SK-N-SH (cell line): ENCODE results near the gene JAML. TPM values are rescaled to one million over a fixed set of nuclear protein-coding genes. Genes with fewer than 3 reads are reported as not detected.

Experiments
- CTCF ChIA-PET: fragments of 300-600, 350-600 bp; formaldehyde crosslinking; extraction: SDS; loops from one replicate; lab custom pipeline; 2021; lab: Yijun Ruan, JAX
- POLR2A ChIA-PET: fragments of 350-600 bp; sonication (Branson Sonifier 250); formaldehyde crosslinking; extraction: SDS; loops from one replicate; lab custom pipeline; 2020; ENCODE audit warnings: antibody characterized with exemption, inconsistent platforms; lab: Yijun Ruan, JAX
- DNase-seq: peaks from one replicate; pipeline ENCODE4 v3.0.0; 2012
- H2AFZ ChIP-seq: fragments of 200-600 bp; sonication (generic); 2 replicates; pipeline ENCODE4 v1.8.1; 2016; ENCODE audit warnings: antibody characterized with exemption, mild to moderate bottlenecking, low read depth
- H3F3A ChIP-seq: fragments of 200-600 bp; sonication (generic); replicated peaks from 2 replicates; pipeline ENCODE3; 2016; ENCODE audit warnings: antibody characterized with exemption, mild to moderate bottlenecking; ENCODE audit not compliant: insufficient read depth
- H3K27ac ChIP-seq, 2 experiments: fragments of 200-500 bp in 1 of 2; fragments of 200-600 bp in 1 of 2; sonication (Bioruptor generic) in 1 of 2; sonication (generic), shearing (Covaris generic) in 1 of 2; 2 replicates each; pipeline versions ENCODE4 v1.5.1 to v1.6.1; 2014 to 2016; ENCODE audit warnings: low read depth in 2 of 2, inconsistent platforms in 1 of 2, low read length in 1 of 2, mild to moderate bottlenecking in 1 of 2, mixed read lengths in 1 of 2
- H3K27me3 ChIP-seq: fragments of 200-600 bp; sonication (generic), shearing (Covaris generic); 2 replicates; pipeline ENCODE4 v1.6.1; 2016; ENCODE audit warnings: mixed run types; ENCODE audit not compliant: insufficient read depth
- H3K36me3 ChIP-seq, 2 experiments: fragments of 200-500 bp in 1 of 2; fragments of 200-600 bp in 1 of 2; sonication (Bioruptor generic) in 1 of 2; sonication (generic) in 1 of 2; replicated peaks in 1 of 2; 2 replicates each; pipeline versions ENCODE3 to v1.5.1; 2014 to 2016; ENCODE audit warnings: low read length in 1 of 2, mild to moderate bottlenecking in 1 of 2; ENCODE audit not compliant: insufficient read depth in 2 of 2, control insufficient read depth in 1 of 2
- H3K4me1 ChIP-seq, 2 experiments: fragments of 200-500 bp in 1 of 2; fragments of 200-600 bp in 1 of 2; sonication (Bioruptor generic) in 1 of 2; sonication (generic), shearing (Covaris generic) in 1 of 2; 2 replicates each; pipeline versions ENCODE4 v1.5.1 to v1.6.1; 2014 to 2016; ENCODE audit warnings: low read depth in 1 of 2, low read length in 1 of 2, mixed run types in 1 of 2; ENCODE audit not compliant: insufficient read depth in 2 of 2, control insufficient read depth in 1 of 2
- H3K4me2 ChIP-seq: fragments of 200-600 bp; sonication (generic), shearing (Covaris generic); 2 replicates; pipeline ENCODE4 v1.6.1; 2017; ENCODE audit warnings: mixed run types
- H3K4me3 ChIP-seq, 2 experiments: fragments of 200-500 bp in 1 of 2; fragments of 200-600 bp in 1 of 2; sonication (Bioruptor generic) in 1 of 2; sonication (generic), shearing (Covaris generic) in 1 of 2; 2 replicates each; pipeline versions ENCODE4 v1.5.1 to v1.8.1; 2014 to 2016; ENCODE audit warnings: low read depth in 2 of 2, inconsistent platforms in 1 of 2, low read length in 1 of 2, mild to moderate bottlenecking in 1 of 2, mixed read lengths in 1 of 2, moderate library complexity in 1 of 2
- H3K79me2 ChIP-seq: fragments of 200-600 bp; sonication (generic); 2 replicates; pipeline ENCODE4 v1.8.1; 2017; ENCODE audit warnings: mild to moderate bottlenecking; ENCODE audit not compliant: insufficient read depth
- H3K9ac ChIP-seq: fragments of 200-600 bp; sonication (generic); 2 replicates; pipeline ENCODE4 v1.6.1; 2017; ENCODE audit warnings: mixed run types
- H3K9me2 ChIP-seq: fragments of 200-600 bp; sonication (generic); 2 replicates; pipeline ENCODE4 v1.6.1; 2017; ENCODE audit warnings: mixed run types
- H3K9me3 ChIP-seq: fragments of 200-600 bp; sonication (generic); 2 replicates; pipeline ENCODE4 v1.6.1; 2017; ENCODE audit warnings: mixed run types, mild to moderate bottlenecking, moderate library complexity
- H4K20me1 ChIP-seq: fragments of 200-600 bp; sonication (generic); 2 replicates; pipeline ENCODE4 v1.6.1; 2017; ENCODE audit warnings: mild to moderate bottlenecking, mixed run types; ENCODE audit not compliant: insufficient read depth
- CHD2 ChIP-seq: fragments of 150-350 bp; IDR thresholded peaks from 2 replicates; pipeline ENCODE4 v1.6.1; 2018; ENCODE audit warnings: low read length; ENCODE audit not compliant: partially characterized antibody
- CTCF ChIP-seq: fragments of 200-600 bp; sonication (generic); IDR thresholded peaks from 2 replicates; pipeline ENCODE4 v1.6.1; 2017; ENCODE audit warnings: antibody characterized with exemption, mild to moderate bottlenecking, moderate library complexity
- EP300 ChIP-seq, 2 experiments: IDR thresholded peaks; 2 replicates each; pipeline versions ENCODE4 v1.4.0 to v1.6.1; 2012; ENCODE audit warnings: borderline replicate concordance in 1 of 2, low read depth in 1 of 2, low read length in 1 of 2
- FOXM1 ChIP-seq: IDR thresholded peaks from 2 replicates; pipeline ENCODE4 v1.4.0; 2012; ENCODE audit warnings: low read depth, mild to moderate bottlenecking
- GATA2 ChIP-seq: sonication (generic); formaldehyde crosslinking; IDR thresholded peaks from 2 replicates; pipeline ENCODE4 v1.5.0; 2020; ENCODE audit warnings: mild to moderate bottlenecking, missing genetic modification reagents
- IRF3 ChIP-seq: fragments of 150-350 bp; IDR thresholded peaks from 2 replicates; pipeline ENCODE4 v1.6.1; 2016; ENCODE audit warnings: mild to moderate bottlenecking, low read depth, low read length
- JUND ChIP-seq: IDR thresholded peaks from 2 replicates; pipeline ENCODE4 v1.4.0; 2012
- MAX ChIP-seq: IDR thresholded peaks from 2 replicates; pipeline ENCODE4 v1.4.0; 2012; ENCODE audit warnings: low read depth
- MXI1 ChIP-seq: IDR thresholded peaks from 2 replicates; pipeline ENCODE4 v1.6.1; 2012; ENCODE audit warnings: mild to moderate bottlenecking, low read depth, low read length, improper control_type of control experiment
- PBX3 ChIP-seq: IDR thresholded peaks from 2 replicates; pipeline ENCODE4; 2012
- RAD21 ChIP-seq: IDR thresholded peaks from 2 replicates; pipeline ENCODE4 v1.6.1; 2012; ENCODE audit warnings: mild to moderate bottlenecking, low read length
- RFX5 ChIP-seq: IDR thresholded peaks from 2 replicates; pipeline ENCODE4 v1.6.1; 2012; ENCODE audit warnings: mild to moderate bottlenecking, improper control_type of control experiment, low read length
- SIN3A ChIP-seq: IDR thresholded peaks from 2 replicates; pipeline ENCODE4 v1.6.1; 2012; ENCODE audit warnings: low read depth, mild to moderate bottlenecking, low read length, moderate library complexity, borderline replicate concordance
- SMC3 ChIP-seq: IDR thresholded peaks from 2 replicates; pipeline ENCODE4 v1.6.1; 2012; ENCODE audit warnings: low read depth, low read length, improper control_type of control experiment
- USF1 ChIP-seq: IDR thresholded peaks from 2 replicates; pipeline ENCODE4 v1.4.0; 2012; ENCODE audit warnings: low read depth, borderline replicate concordance
- USF2 ChIP-seq: fragments of 150-350 bp; IDR thresholded peaks from 2 replicates; pipeline ENCODE4 v1.6.1; 2017; ENCODE audit warnings: antibody characterized with exemption, low read length, low read depth, borderline replicate concordance
- ZBTB33 ChIP-seq: IDR thresholded peaks from 2 replicates; pipeline ENCODE4 v1.4.0; 2012; ENCODE audit warnings: low read depth, borderline replicate concordance
- WGBS: methylation state at CpG from one replicate; pipeline ENCODE4 v1.1.6; 2017; ENCODE audit warnings: low lambda C conversion rate; 5-methylcytosine and 5-hydroxymethylcytosine counted together
- polyA plus RNA-seq, 3 experiments: library from polyadenylated mRNA; depleted of rRNA; stranded (reverse); fragments of >200 nt; gene quantifications; 2 replicates each; pipeline ENCODE4 v1.2.3, GENCODE V29; 2012

JAML gene
- polyA plus RNA-seq, 1 of the 3 experiments (the other 2 are of a cell fraction) = not detected

GRCh38 chr11:118155776-118156530, 68.9 kb downstream of the JAML start:
- peak; percentile 62 for DNase-seq
- POLR2A ChIA-PET = interaction anchor here (1.4 kb wide), 1 partner anchor 14 kb away, joined by 3 read pairs; no protein-coding TSS in a partner anchor
- Histone ChIP-seq H3F3A (no peaks in the 10 kb centered on the region), H3K4me1 (peaks cover 0 to 16% of the 10 kb centered on the region in 2 experiments; a peak in 1 of 4 replicates), H4K20me1 (no peaks in the 10 kb centered on the region), H3K9me3 (no peaks in the 10 kb centered on the region), H3K27me3 (peaks cover 71% of the 10 kb centered on the region), H3K36me3 (no peaks in the 10 kb centered on the region), H3K9me2 (no peaks in the 10 kb centered on the region), H3K27ac (no peak overlapping the region), H3K79me2 (no peaks in the 10 kb centered on the region), H3K4me2 (no peak overlapping the region), H3K4me3 (no peak overlapping the region; a peak in 1 of 4 replicates), H3K9ac (no peak overlapping the region), H2AFZ (no peak overlapping the region)
- 44% methylated on average over 11 of the region's 11 CpGs for WGBS
- CTCF ChIA-PET = interaction anchor here (0.6 to 6.0 kb wide), 11 partner anchors 10 to 312 kb away, joined by 3 to 84 read pairs (median 6); partner anchors contain the start of gene MPZL3
- no peak for TF ChIP-seq SIN3A
- no peak for TF ChIP-seq RAD21
- TF ChIP-seq RFX5 = no peak
- no peak for TF ChIP-seq MXI1
- no peak for TF ChIP-seq MAX
- no peak for TF ChIP-seq JUND
- TF ChIP-seq GATA2 = no peak
- TF ChIP-seq EP300 (IDR thresholded peaks at IDR 0.05; ENCODE audit: borderline replicate concordance in 1 of 2, low read depth in 1 of 2, low read length in 1 of 2) = no peak
- TF ChIP-seq CHD2 = no peak
- no peak for TF ChIP-seq FOXM1
- no peak for TF ChIP-seq IRF3
- TF ChIP-seq USF1 = no peak
- TF ChIP-seq ZBTB33 = no peak
- no peak for TF ChIP-seq USF2
- TF ChIP-seq SMC3 = no peak
- no peak for TF ChIP-seq PBX3
- TF ChIP-seq CTCF = no peak
